H1 (cell line): ENCODE measurements around the gene LLGL2. TPM values are rescaled to one million over a fixed set of nuclear protein-coding genes. Genes with fewer than 3 reads are reported as not detected.

ENCODE experiments used
- BACH1 ChIP-seq: IDR thresholded peaks from 2 replicates; pipeline ENCODE4 v1.6.1; 2012; ENCODE audit warnings: low read length, improper control_type of control experiment
- CBX8 ChIP-seq: fragments of 300-800, 300-1000 bp; sonication (generic); IDR thresholded peaks from 2 replicates; pipeline ENCODE4 v1.7.1; 2016; ENCODE audit warnings: low read depth, low read length, borderline replicate concordance
- JUN ChIP-seq: IDR thresholded peaks from 2 replicates; pipeline ENCODE4 v1.6.1; 2011; ENCODE audit warnings: low read depth, mild to moderate bottlenecking, improper control_type of control experiment, low read length
- RNF2 ChIP-seq: fragments of 200-900, 300-1000 bp; sonication (generic); IDR thresholded peaks from 2 replicates; pipeline ENCODE4 v1.7.1; 2016; ENCODE audit warnings: borderline replicate concordance, low read depth, mild to moderate bottlenecking, antibody characterized with exemption, low read length; ENCODE audit not compliant: poor library complexity, severe bottlenecking; ENCODE audit errors: missing control alignments
- TAF7 ChIP-seq: optimal IDR thresholded peaks from 2 replicates; pipeline ENCODE3; 2011; ENCODE audit warnings: low read depth, mild to moderate bottlenecking, inconsistent platforms, low read length, moderate library complexity, borderline replicate concordance
- polyA plus RNA-seq, 7 experiments: library from polyadenylated mRNA; depleted of rRNA in 3 of 7; stranded (reverse) in 5 of 7; unstranded in 2 of 7; fragments of >200 nt in 5 of 7; fragments of 200-250 nt in 2 of 7; gene quantifications; 1 replicate in 5 of 7; 2 replicates in 1 of 7; 4 replicates in 1 of 7; pipeline versions ENCODE4 v1.2.1 to v1.2.3, GENCODE V29; 2011 to 2013; ENCODE audit warnings: missing spikeins in 2 of 7, mixed read lengths in 2 of 7
- total RNA-seq: library from RNA; stranded (reverse); fragmentation: NEBNext Ultra II Directional; extraction: Animal tissue kit (Norgen Biotek cat#: 25700); gene quantifications from 2 replicates; pipeline ENCODE4 v1.2.1, GENCODE V29; 2021

LLGL2 gene
- total and polyA plus RNA-seq, 2 of the 8 experiments (the other 6 are each of a cell fraction or from before 2014, with no cell fraction given) = 64.5 to 77.1 TPM

DNA sequence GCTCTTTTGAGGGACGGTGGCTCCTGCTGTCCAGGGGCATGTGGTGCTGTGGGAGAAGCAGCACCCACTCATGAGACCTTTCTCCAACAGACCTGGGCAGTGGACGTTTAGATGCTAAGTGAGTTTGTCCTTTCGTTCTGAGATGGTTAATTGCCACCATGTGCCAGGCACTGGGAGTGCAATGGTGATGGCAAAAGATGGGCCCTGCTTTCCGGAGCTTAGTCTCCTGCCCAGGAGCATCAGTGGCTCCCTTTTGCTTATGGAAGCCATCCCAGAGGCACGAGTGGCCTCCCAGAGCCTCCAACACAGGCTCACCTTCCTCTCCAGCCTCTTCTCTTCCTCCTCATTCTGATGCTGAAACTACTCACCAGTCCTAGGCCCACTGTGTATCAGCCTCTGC, 38.5 kb upstream of the LLGL2 start (continued):
- TF ChIP-seq BACH1 (no peak), TAF7 (no peak), JUN (no peak), RNF2 (no peak), CBX8 (no peak)
